GM23338 (cell line): ENCODE measurements around the gene PROZ. TPM values are rescaled to one million over a fixed set of nuclear protein-coding genes. Genes with fewer than 3 reads are reported as not detected.

ENCODE experiments used
- ATAC-seq: fragments of 200-7000 bp; cut with Tn5 transposase; 3 replicates; pipeline ENCODE4 v1.9.1; 2020
- DNase-seq: peaks from one replicate; pipeline ENCODE4 v3.0.0-alpha.2; 2015; ENCODE audit warnings: low spot score
- H2AFZ ChIP-seq: fragments of 200-600 bp; sonication (generic); 2 replicates; pipeline ENCODE4 v1.8.0; 2016; ENCODE audit warnings: antibody characterized with exemption, mild to moderate bottlenecking, moderate library complexity
- H3F3A ChIP-seq: fragments of 200-600 bp; sonication (generic); replicated peaks from 2 replicates; pipeline ENCODE4 v1.8.0; 2017; ENCODE audit warnings: antibody characterized with exemption, mixed run types, low read depth
- H3K27ac ChIP-seq: fragments of 200-600 bp; sonication (generic); 2 replicates; pipeline ENCODE4 v1.6.1; 2016; ENCODE audit warnings: low read depth
- H3K27me3 ChIP-seq: fragments of 200-600 bp; sonication (generic); 2 replicates; pipeline ENCODE4 v1.8.0; 2016; ENCODE audit warnings: mild to moderate bottlenecking, mixed run types, moderate library complexity; ENCODE audit not compliant: insufficient read depth
- H3K36me3 ChIP-seq: fragments of 200-600 bp; sonication (generic); 2 replicates; pipeline ENCODE4 v1.8.0; 2016; ENCODE audit warnings: mild to moderate bottlenecking; ENCODE audit not compliant: insufficient read depth
- H3K4me1 ChIP-seq: fragments of 200-600 bp; sonication (generic); 2 replicates; pipeline ENCODE4 v1.8.0; 2016; ENCODE audit warnings: mild to moderate bottlenecking, moderate library complexity; ENCODE audit not compliant: insufficient read depth
- H3K4me2 ChIP-seq: fragments of 200-600 bp; sonication (generic); 2 replicates; pipeline ENCODE4 v1.7.1; 2017; ENCODE audit warnings: mixed run types
- H3K4me3 ChIP-seq: fragments of 200-600 bp; sonication (generic); 2 replicates; pipeline ENCODE4 v1.6.1; 2016; ENCODE audit warnings: mixed run types
- H3K79me2 ChIP-seq: fragments of 200-600 bp; sonication (generic); replicated peaks from 2 replicates; pipeline ENCODE4 v1.8.0; 2017; ENCODE audit warnings: mild to moderate bottlenecking; ENCODE audit not compliant: insufficient read depth
- H3K9me2 ChIP-seq: fragments of 200-600 bp; sonication (generic); 2 replicates; pipeline ENCODE4 v1.8.0; 2017; ENCODE audit not compliant: insufficient read depth
- H4K20me1 ChIP-seq: fragments of 200-600 bp; sonication (generic); replicated peaks from 2 replicates; pipeline ENCODE4 v1.8.0; 2017; ENCODE audit warnings: mild to moderate bottlenecking; ENCODE audit not compliant: insufficient read depth
- H3K27ac Mint-ChIP-seq: 2 replicates; pipeline ENCODE4 v1.8.0; 2020; ENCODE audit warnings: inconsistent platforms, mild to moderate bottlenecking, moderate library complexity, mixed read lengths
- H3K27me3 Mint-ChIP-seq: 3 replicates; pipeline ENCODE4 v1.8.0; 2022; ENCODE audit warnings: low read depth, mild to moderate bottlenecking, moderate library complexity, mixed read lengths, inconsistent platforms; ENCODE audit not compliant: insufficient read depth, poor library complexity
- H3K36me3 Mint-ChIP-seq: 3 replicates; pipeline ENCODE4 v1.8.0; 2021; ENCODE audit warnings: low read depth, mild to moderate bottlenecking, inconsistent platforms, moderate library complexity, mixed read lengths
- H3K4me1 Mint-ChIP-seq: 3 replicates; pipeline ENCODE4 v1.8.0; 2020; ENCODE audit warnings: mild to moderate bottlenecking, inconsistent platforms, mixed read lengths
- H3K4me3 Mint-ChIP-seq: 3 replicates; pipeline ENCODE4 v1.8.0; 2021; ENCODE audit warnings: moderate library complexity, mild to moderate bottlenecking, inconsistent platforms, mixed read lengths
- H3K9me3 Mint-ChIP-seq: 3 replicates; pipeline ENCODE4 v1.8.0; 2020; ENCODE audit warnings: moderate library complexity, mild to moderate bottlenecking, inconsistent platforms, mixed read lengths
- CTCF ChIP-seq, 2 experiments: fragments of 200-600 bp in 1 of 2; sonication (generic) in 1 of 2; conservative IDR thresholded peaks; 2 replicates each; pipeline versions ENCODE4 v1.5.1 to v1.6.1; 2016 to 2017; ENCODE audit warnings: antibody characterized with exemption in 2 of 2, low read depth in 2 of 2, mild to moderate bottlenecking in 2 of 2, moderate library complexity in 1 of 2
- EZH2 ChIP-seq: fragments of 200-600 bp; sonication (generic); IDR thresholded peaks from one replicate; pipeline ENCODE4 v1.8.0; 2017; ENCODE audit warnings: antibody characterized with exemption, mild to moderate bottlenecking, low read depth; ENCODE audit not compliant: unreplicated experiment
- JUNB ChIP-seq: IDR thresholded peaks from one replicate; pipeline ENCODE4 v1.6.1; 2016; ENCODE audit warnings: antibody characterized with exemption; ENCODE audit not compliant: unreplicated experiment
- POLR2AphosphoS5 ChIP-seq: IDR thresholded peaks from 2 replicates; pipeline ENCODE4 v1.6.1; 2016; ENCODE audit warnings: antibody characterized with exemption, low read depth
- STAT1 ChIP-seq: IDR thresholded peaks from one replicate; pipeline ENCODE4 v1.6.1; 2016; ENCODE audit warnings: antibody characterized with exemption; ENCODE audit not compliant: unreplicated experiment
- ZNF331 ChIP-seq: fragments of 250-450 bp; sonication (Bioruptor Pico); IDR thresholded peaks from 2 replicates; pipeline ENCODE4 v1.5.0; 2020; ENCODE audit warnings: low read depth, mild to moderate bottlenecking, moderate library complexity
- polyA plus RNA-seq: library from polyadenylated mRNA; unstranded; fragments of >200 nt; fragmentation: Nextera tagmentation; extraction: Ambion mirVana; gene quantifications from 2 replicates; pipeline ENCODE4 v1.2.1, GENCODE V29; 2016
- total RNA-seq: library from RNA; depleted of rRNA; stranded (reverse); fragments of >200 nt; shearing (Covaris generic); gene quantifications from 2 replicates; pipeline ENCODE4 v1.2.3, GENCODE V29; 2014

PROZ gene
- total and polyA plus RNA-seq, 2 experiments from 2014 or later = 0.53 TPM; not detected in 1

- peak; percentile 10 for ATAC-seq
- Histone ChIP-seq H3K36me3 (no peaks in the 10 kb centered on the region), H2AFZ (peak overlapping the region; percentile 92), H3K27ac (peak overlapping the region; percentile 63; the same call in 1 of the 2 replicates), H4K20me1 (no peaks in the 10 kb centered on the region), H3K27me3 (peaks cover 22% of the 10 kb centered on the region), H3K4me1 (peaks cover 11% of the 10 kb centered on the region; the same call in 1 of the 2 replicates), H3K79me2 (no peaks in the 10 kb centered on the region), H3K4me2 (peak overlapping the region; percentile 97), H3K9me2 (no peaks in the 10 kb centered on the region), H3K4me3 (peak overlapping the region; percentile 72), H3F3A (peaks cover 17% of the 10 kb centered on the region)
- H3K4me3 Mint-ChIP-seq = peak overlapping the region; percentile 66
- H3K36me3 Mint-ChIP-seq = no peaks in the 10 kb centered on the region; the same call in 2 of the 3 replicates
- H3K27ac Mint-ChIP-seq = no peak overlapping the region
- H3K4me1 Mint-ChIP-seq = peaks cover 32% of the 10 kb centered on the region
- peak; percentile 62 for TF ChIP-seq POLR2AphosphoS5
- TF ChIP-seq ZNF331 (CRISPR knock-in tag) = no peak
- TF ChIP-seq JUNB = no peak
- no peak for TF ChIP-seq STAT1
- peaks cover 3% of the 10 kb centered on the region; the same call in 1 of the 3 replicates for H3K9me3 Mint-ChIP-seq
- peak; percentile 64 for DNase-seq
- H3K27me3 Mint-ChIP-seq = peaks cover 27% of the 10 kb centered on the region
Observed at GRCh38 chr13:113153810-113154748, 4.4 kb upstream of the PROZ start.

- Histone ChIP-seq H4K20me1 (no peaks in the 10 kb centered on the region), H3K27ac (no peak overlapping the region), H3K9me2 (no peaks in the 10 kb centered on the region), H3K79me2 (no peaks in the 10 kb centered on the region), H3K4me1 (peaks cover 16% of the 10 kb centered on the region; the same call in 1 of the 2 replicates), H3K4me3 (no peak overlapping the region), H2AFZ (peak overlapping the region; percentile 88; the same call in 1 of the 2 replicates), H3F3A (peaks cover 17% of the 10 kb centered on the region), H3K36me3 (no peaks in the 10 kb centered on the region), H3K27me3 (peaks cover 22% of the 10 kb centered on the region), H3K4me2 (peak overlapping the region; percentile 76; the same call in 1 of the 2 replicates)
- Mint-ChIP-seq H3K4me1 (peaks cover 39% of the 10 kb centered on the region), H3K9me3 (peaks cover 3% of the 10 kb centered on the region; the same call in 1 of the 3 replicates), H3K4me3 (peak overlapping the region; percentile 53; the same call in 1 of the 3 replicates), H3K27ac (peak overlapping the region; percentile 55; the same call in 1 of the 2 replicates), H3K27me3 (peaks cover 29% of the 10 kb centered on the region), H3K36me3 (no peaks in the 10 kb centered on the region; the same call in 2 of the 3 replicates)
- ATAC-seq = no peak
- DNase-seq = no peak
- TF ChIP-seq CTCF (conservative IDR thresholded peaks at IDR 0.05; ENCODE audit: low read depth in 2 of 2) = peak in 1 of 2 experiments; percentile 17; a peak in 2 of 4 replicates
- no peak for TF ChIP-seq EZH2
Observed at GRCh38 chr13:113155201-113155600, 3.2 kb upstream of the PROZ start.
